Caco-2 (cell line): Measurements from ENCODE around the gene GOLGA2. TPM values are rescaled to one million over a fixed set of nuclear protein-coding genes. Genes with fewer than 3 reads are reported as not detected.

Source experiments
- BruUV-seq: library from RNA; stranded (reverse); fragments of 400-500 nt; replicated peaks from 2 replicates; lab custom pipeline; 2021; lab: Mats Ljungman, UMichigan
- CTCF ChIA-PET: fragments of 300-600 bp; sonication (Branson Sonifier 250); formaldehyde crosslinking; loops from one replicate; lab custom pipeline; 2022; ENCODE audit warnings: antibody characterized with exemption; lab: Charles Lee
- POLR2A ChIA-PET: fragments of 300-600 bp; sonication (Branson Sonifier 250); formaldehyde crosslinking; loops from one replicate; lab custom pipeline; 2022; ENCODE audit warnings: antibody characterized with exemption; lab: Charles Lee
- DNase-seq, 2 experiments: peaks; one replicate each; pipeline versions ENCODE4 v3.0.0 to v3.0.0-alpha.2; 2020 to 2022
- H3K27me3 ChIP-seq: replicated peaks from 2 replicates; pipeline ENCODE4 v1.6.0; 2011; ENCODE audit warnings: low read length; ENCODE audit not compliant: control insufficient read depth, insufficient read depth
- H3K36me3 ChIP-seq: 2 replicates; pipeline ENCODE4 v1.5.1; 2011; ENCODE audit warnings: low read length; ENCODE audit not compliant: control insufficient read depth, insufficient read depth
- H3K4me1 ChIP-seq: fragments of 250-450 bp; sonication (Bioruptor Pico); 2 replicates; pipeline ENCODE4 v1.5.1; 2020; ENCODE audit warnings: mild to moderate bottlenecking
- H3K4me3 ChIP-seq: 2 replicates; pipeline ENCODE4 v1.5.1; 2011; ENCODE audit warnings: low read depth, mild to moderate bottlenecking, control low read depth, low read length
- H3K9me3 ChIP-seq: fragments of 250-450 bp; sonication (Bioruptor Pico); 2 replicates; pipeline ENCODE4 v1.5.1; 2020; ENCODE audit warnings: mild to moderate bottlenecking, moderate library complexity
- H3K27ac Mint-ChIP-seq: one replicate; pipeline ENCODE4 v1.8.0; 2022; ENCODE audit warnings: mixed read lengths; ENCODE audit not compliant: unreplicated experiment
- H3K27me3 Mint-ChIP-seq: one replicate; pipeline ENCODE4 v1.8.0; 2022; ENCODE audit warnings: mixed read lengths; ENCODE audit not compliant: insufficient read depth, unreplicated experiment
- H3K36me3 Mint-ChIP-seq: one replicate; pipeline ENCODE4 v1.8.0; 2022; ENCODE audit warnings: mild to moderate bottlenecking, mixed read lengths; ENCODE audit not compliant: insufficient read depth, unreplicated experiment
- H3K4me1 Mint-ChIP-seq: one replicate; pipeline ENCODE4 v1.8.0; 2022; ENCODE audit warnings: low read depth, mixed read lengths; ENCODE audit not compliant: unreplicated experiment
- H3K4me3 Mint-ChIP-seq: one replicate; pipeline ENCODE4 v1.8.0; 2022; ENCODE audit warnings: mild to moderate bottlenecking, moderate library complexity, mixed read lengths; ENCODE audit not compliant: unreplicated experiment
- H3K9me3 Mint-ChIP-seq: one replicate; pipeline ENCODE4 v1.8.0; 2022; ENCODE audit warnings: mixed read lengths; ENCODE audit not compliant: unreplicated experiment
- CTCF ChIP-seq, 2 experiments: fragments of 200-600 bp in 1 of 2; IDR thresholded peaks; 1 replicate in 1 of 2; 2 replicates in 1 of 2; pipeline versions ENCODE4 v1.5.1 to v1.8.0; 2011 to 2022; ENCODE audit warnings: antibody characterized with exemption in 1 of 2, control low read depth in 1 of 2, inconsistent platforms in 1 of 2, low read depth in 1 of 2, low read length in 1 of 2, mild to moderate bottlenecking in 1 of 2, moderate library complexity in 1 of 2; ENCODE audit not compliant: insufficient read depth in 1 of 2, severe bottlenecking in 1 of 2, unreplicated experiment in 1 of 2
- intact Hi-C: fragments of 100-400 bp; cut with micrococcal nuclease; formaldehyde crosslinking; loops from one replicate; pipeline ENCODE4 v1.10.0; 2022; ENCODE audit not compliant: unreplicated experiment
- total RNA-seq: library from RNA; stranded (reverse); gene quantifications from 2 replicates; pipeline ENCODE4 v1.2.3, GENCODE V29; 2022

The GOLGA2 gene
- total RNA-seq, 1 experiment from 2014 or later: 97.7 TPM

GRCh38 chr9:128309551-128309950, 33.7 kb upstream of the GOLGA2 start:
- H3K36me3 ChIP-seq: peaks cover 1% of the 10 kb centered on the region; the same call in 1 of the 2 replicates
- no TSS peak for BruUV-seq
- DNase-seq: no peak

GRCh38 chr9:128304971-128305288, 29.1 kb upstream of the GOLGA2 start:
- no peaks in the 10 kb centered on the region for H3K9me3 ChIP-seq
- Mint-ChIP-seq H3K9me3 (no peaks in the 10 kb centered on the region), H3K4me1 (no peaks in the 10 kb centered on the region), H3K36me3 (peaks cover 17% of the 10 kb centered on the region), H3K27ac (no peak overlapping the region), H3K27me3 (no peaks in the 10 kb centered on the region), H3K4me3 (no peak overlapping the region)
- ChIA-PET CTCF (interaction anchor here (0.8 to 1.8 kb wide), 3 partner anchors 10 to 50 kb away, joined by 3 to 8 read pairs (median 4); no protein-coding TSS in a partner anchor), POLR2A (interaction anchor here (0.5 kb wide), 1 partner anchor 116 kb away, joined by 4 read pairs; the partner anchor contains the start of gene CERCAM)
- intact Hi-C loops: no loop called here
- H3K36me3 ChIP-seq: no peaks in the 10 kb centered on the region
- TF ChIP-seq CTCF (IDR thresholded peaks at IDR 0.05; ENCODE audit: insufficient read depth in 1 of 2, low read depth in 1 of 2, low read length in 1 of 2, severe bottlenecking in 1 of 2, unreplicated experiment in 1 of 2): no peak
- no peak for DNase-seq
- no peaks in the 10 kb centered on the region for H3K27me3 ChIP-seq
- no TSS peak for BruUV-seq
- H3K4me3 ChIP-seq: no peak overlapping the region
- no peaks in the 10 kb centered on the region for H3K4me1 ChIP-seq

More at GRCh38 chr9:128309551-128309950, 33.7 kb upstream of the GOLGA2 start:
- no peak for TF ChIP-seq CTCF (IDR thresholded peaks at IDR 0.05; ENCODE audit: insufficient read depth in 1 of 2, low read depth in 1 of 2, low read length in 1 of 2, severe bottlenecking in 1 of 2, unreplicated experiment in 1 of 2)
- Mint-ChIP-seq H3K4me1 (no peaks in the 10 kb centered on the region), H3K36me3 (peaks cover 49% of the 10 kb centered on the region), H3K27ac (no peak overlapping the region), H3K9me3 (no peaks in the 10 kb centered on the region), H3K27me3 (no peaks in the 10 kb centered on the region), H3K4me3 (no peak overlapping the region)
- Histone ChIP-seq H3K27me3 (no peaks in the 10 kb centered on the region), H3K4me3 (no peak overlapping the region), H3K4me1 (no peaks in the 10 kb centered on the region), H3K9me3 (no peaks in the 10 kb centered on the region)
- POLR2A ChIA-PET: no interaction called here
- CTCF ChIA-PET: interaction anchor here (0.5 to 0.7 kb wide), 2 partner anchors 62 to 1050 kb away, joined by 3 to 5 read pairs; partner anchors contain the start of gene URM1
- intact Hi-C loops: no loop called here

- no peaks in the 10 kb centered on the region for H3K27me3 ChIP-seq
- no peak overlapping the region for H3K4me3 ChIP-seq
- Mint-ChIP-seq H3K27me3 (no peaks in the 10 kb centered on the region), H3K36me3 (peaks cover 11% of the 10 kb centered on the region), H3K4me1 (no peaks in the 10 kb centered on the region), H3K9me3 (no peaks in the 10 kb centered on the region), H3K4me3 (no peak overlapping the region), H3K27ac (no peak overlapping the region)
- intact Hi-C loops: no loop called here
- no peaks in the 10 kb centered on the region for H3K9me3 ChIP-seq
- no peaks in the 10 kb centered on the region for H3K36me3 ChIP-seq
- no peak for DNase-seq
- H3K4me1 ChIP-seq: peaks cover under 1% of the 10 kb centered on the region; the same call in 1 of the 2 replicates
- ChIA-PET CTCF (interaction anchor here (0.8 to 1.8 kb wide), 3 partner anchors 9 to 50 kb away, joined by 3 to 8 read pairs (median 4); no protein-coding TSS in a partner anchor), POLR2A (interaction anchor here (0.5 kb wide), 1 partner anchor 117 kb away, joined by 4 read pairs; the partner anchor contains the start of gene CERCAM)
- no peak for TF ChIP-seq CTCF (IDR thresholded peaks at IDR 0.05; ENCODE audit: insufficient read depth in 1 of 2, low read depth in 1 of 2, low read length in 1 of 2, severe bottlenecking in 1 of 2, unreplicated experiment in 1 of 2)
- BruUV-seq: no TSS peak
These were observed 28.5 kb upstream of the GOLGA2 start for GRCh38 chr9:128304136-128304970.
